COR-L47 (cell line): ENCODE data around the gene CSPG4.

Source experiments
- DNase-seq: peaks from one replicate; lab custom pipeline; 2025; lab: John Stamatoyannopoulos, UW

Gene CSPG4

DNA sequence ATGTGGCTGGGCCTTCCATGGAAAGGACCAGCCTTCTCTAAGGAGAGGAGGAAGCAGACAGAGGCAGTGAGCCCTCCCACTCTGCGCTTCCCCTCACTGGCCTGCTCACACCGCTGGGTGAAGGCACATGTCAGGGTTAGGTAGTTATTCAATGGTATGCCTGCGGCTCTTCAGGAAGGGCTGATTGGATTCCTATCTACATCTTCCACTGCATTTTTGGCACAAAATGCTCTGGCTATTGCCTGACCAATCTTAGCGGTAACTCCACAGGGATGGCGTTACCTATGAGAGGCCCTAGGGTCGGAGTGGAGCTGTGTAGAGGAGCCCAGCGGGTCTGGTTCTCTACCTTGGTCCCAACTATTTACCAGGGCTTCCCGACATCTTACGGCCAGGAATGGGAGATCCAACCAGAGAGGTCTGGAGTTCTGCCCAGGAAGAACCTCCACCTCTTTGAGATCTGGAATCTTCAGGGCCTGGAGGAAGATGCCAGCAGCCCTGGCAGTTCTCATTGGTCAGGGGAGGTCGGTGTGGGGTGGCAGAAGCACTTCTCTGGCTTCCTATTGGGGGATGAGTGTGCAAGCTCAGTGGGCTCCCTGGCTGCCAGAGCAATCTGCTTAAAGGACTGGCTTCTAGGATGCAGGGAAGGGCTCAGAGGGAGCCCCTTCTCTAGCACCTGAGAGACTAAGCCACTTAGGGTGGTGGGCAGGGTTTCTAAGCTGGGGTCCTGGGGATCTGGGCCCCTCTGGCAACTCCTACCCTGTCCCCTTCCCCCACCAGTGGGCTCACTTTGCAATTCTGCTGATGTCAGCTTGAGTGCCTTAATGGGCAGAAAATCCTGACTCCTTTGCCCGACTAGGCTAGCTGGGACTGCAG lies 40.7 kb downstream of the CSPG4 start:
- no peak for DNase-seq

DNA sequence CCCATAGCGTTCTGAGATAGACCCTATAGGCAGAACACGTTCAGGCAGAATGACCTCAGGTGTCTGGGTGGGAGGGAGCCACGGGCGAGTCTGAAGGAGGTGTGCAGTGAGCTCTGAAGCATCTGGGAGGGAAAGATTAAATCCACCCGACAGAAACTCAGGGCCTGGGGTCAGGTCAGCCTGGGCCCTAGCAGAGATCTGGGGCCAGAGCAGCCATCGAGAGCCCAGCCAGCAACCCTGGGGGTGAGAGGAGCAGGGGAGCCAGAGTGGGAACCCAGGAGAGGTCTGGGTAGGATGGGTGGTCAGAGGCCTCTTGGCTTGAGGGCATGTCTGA lies 42.8 kb downstream of the CSPG4 start:
- DNase-seq, result no peak

DNA sequence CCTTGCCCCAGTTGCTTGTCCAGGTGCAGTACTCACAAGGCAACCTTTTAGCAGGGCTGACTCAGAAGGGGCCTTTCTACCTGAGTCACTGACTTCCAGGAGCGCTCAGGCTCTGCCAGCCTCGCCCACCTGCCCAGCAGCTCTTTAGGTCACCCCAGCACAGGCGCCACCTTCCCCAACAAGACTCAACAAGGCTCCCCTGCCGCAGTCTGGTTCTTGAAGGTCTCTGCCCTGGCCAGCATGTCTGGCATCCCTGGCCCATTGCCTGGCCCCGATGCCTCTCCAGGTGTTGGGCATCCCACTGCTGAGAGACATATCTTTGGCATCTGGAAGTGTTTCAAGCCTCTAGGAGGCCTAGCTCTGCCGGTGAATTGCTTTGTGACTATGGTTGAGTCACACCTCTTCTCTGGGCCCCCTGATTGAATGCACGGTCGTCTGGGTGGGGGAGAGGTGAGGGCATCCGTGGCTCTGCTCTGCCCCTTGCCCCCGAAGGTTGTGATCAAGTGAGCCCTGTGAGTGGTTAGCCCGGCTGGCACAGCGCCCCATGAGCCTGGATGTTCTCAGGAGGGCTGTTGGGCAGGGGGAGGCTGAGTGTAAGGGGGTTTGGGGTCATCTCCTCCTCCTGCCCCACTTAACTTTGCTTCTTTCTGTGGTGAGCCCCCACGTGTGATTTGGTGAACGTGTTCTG lies 43.3 kb downstream of the CSPG4 start:
- no peak for DNase-seq

DNA sequence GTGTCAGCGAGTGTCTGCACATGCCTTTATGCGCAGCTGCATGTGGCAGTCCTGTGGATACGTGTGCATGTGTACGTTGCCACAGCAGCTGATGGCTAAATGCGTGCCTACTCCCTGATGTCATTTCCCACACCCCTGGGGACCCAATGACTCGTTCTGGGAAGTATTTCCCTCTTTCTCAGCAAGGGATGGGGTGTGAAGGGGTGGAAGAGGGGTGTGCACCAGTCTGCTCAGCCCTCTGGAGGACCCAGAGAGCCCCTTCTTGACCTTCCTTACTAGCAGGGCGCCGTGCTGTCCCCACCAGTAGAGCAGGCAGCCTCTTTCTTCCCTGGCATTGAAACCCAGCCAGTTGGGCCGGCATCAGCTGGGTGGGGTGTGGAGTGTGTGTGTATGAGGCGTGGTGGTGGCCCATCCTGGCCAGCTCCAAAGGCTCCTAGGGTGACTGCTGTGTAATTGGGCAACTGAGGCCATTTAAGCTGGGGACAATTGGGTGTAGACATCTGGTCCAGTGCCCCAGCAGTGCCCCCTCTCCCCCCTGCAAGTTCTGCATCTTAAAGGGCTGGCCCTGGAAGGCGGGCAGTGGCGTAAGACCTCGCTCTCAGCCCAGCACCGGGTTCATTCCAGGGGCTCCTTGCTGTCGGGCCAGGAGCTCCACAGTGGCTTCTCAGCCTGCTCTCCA lies 45.7 kb downstream of the CSPG4 start:
- DNase-seq, result no peak

DNA sequence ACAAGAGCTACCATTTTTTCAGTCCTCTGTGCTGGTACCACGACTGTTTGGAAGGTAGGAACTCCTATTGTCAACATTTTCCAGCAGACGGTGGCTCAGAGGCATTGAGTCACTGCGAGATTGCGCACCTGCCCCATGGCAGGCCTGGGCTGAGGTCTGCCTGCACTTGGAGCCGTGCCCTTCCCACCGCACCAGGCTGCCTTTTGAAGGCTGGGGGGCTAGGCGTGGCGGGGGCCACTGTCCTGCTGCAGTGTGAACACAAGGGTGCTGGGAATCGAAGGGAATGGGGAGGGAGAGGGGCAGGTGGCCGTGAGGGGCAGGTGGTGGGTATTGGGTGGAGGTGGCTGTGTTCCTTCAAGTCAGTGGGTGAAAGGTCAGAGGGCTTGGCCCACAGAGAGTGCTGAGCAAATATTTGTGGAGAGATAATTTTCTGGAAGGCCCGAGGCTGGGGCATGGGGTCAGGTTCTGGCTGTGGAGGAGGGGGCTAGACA lies 48.7 kb downstream of the CSPG4 start:
- DNase-seq, result no peak

DNA sequence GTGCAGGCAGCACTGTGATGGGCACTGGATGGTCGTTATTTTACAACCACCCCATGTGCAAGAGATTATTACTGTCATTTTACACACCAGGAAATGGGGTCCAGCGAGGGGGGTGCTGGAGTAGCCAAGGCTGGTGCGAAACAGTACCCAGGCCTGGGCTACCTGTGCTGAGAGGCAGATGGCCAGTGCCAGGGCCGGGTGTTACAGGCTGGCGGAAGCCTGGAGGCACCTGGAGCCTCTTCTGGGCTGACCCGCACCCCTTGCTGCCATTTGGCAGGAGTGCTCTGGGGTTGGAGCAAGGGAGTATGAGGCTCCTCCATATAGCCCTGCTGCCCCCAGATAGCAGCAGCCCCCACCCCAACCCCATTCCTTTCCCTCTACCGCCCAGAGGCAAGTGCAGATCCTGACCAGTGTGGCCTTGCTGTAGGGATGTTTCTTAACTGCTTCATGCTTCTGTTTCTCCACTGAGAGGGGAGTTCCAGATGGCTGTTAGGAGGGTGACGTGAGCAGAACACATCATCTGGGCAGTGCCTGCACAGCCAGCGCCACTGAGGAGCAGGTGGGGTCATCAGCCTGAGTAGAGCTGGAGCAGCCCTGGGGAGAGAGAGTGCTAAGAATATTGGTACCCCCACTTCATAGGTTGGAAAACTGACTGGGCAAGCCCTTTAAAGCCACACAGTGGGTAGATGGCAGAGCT lies 49.7 kb downstream of the CSPG4 start:
- DNase-seq, result no peak

DNA sequence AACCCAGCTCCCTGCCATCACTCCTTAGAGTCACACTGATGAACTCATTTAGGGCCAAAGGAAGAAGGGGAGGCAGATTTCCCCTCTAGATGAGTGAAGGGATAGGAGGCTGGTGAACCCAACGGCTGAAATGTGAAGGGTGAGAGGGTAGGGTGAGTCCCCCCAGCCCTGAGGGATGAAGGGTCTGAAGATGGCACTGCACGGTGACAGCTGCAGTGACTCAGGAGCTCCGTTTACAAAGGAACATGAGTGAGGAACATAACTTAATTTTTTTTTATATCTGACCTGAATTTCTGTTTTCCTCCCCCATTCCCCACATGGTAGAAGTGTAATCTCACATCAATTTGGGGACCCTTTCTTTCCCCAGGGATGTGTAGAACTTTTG lies 50.9 kb downstream of the CSPG4 start:
- DNase-seq, result no peak

DNA sequence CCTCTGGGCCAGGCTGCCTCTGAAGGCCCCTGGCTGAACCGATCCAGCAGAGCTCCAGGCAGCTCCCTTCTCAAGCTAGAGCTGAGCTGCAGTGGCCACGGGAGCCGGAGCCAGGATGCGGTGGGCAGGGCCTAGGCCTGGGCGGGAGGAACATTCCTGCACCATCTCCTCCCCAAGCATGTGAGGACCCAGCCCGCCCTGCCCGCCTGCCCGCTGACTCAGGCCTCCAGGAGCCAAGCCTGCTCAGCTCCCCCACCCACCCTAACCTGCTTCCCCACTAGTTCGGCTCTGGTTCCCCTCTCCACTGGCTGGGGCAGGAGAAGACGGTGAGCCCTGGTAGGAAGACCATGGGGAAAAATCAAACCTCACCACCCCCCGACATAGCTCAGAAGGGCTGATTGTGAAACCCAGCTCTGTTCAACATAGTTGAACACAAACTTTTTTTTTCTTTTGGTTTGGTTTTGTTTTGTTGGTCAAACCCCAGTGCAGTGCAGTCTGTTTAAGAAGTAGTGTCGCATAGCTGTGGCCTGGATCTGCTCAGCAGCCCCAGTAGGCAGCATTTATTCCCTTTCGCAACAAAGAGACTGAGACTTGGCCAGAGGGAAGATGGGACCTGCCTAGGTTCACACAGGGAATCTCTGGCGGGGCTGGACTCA lies 51.4 kb downstream of the CSPG4 start:
- no peak for DNase-seq

DNA sequence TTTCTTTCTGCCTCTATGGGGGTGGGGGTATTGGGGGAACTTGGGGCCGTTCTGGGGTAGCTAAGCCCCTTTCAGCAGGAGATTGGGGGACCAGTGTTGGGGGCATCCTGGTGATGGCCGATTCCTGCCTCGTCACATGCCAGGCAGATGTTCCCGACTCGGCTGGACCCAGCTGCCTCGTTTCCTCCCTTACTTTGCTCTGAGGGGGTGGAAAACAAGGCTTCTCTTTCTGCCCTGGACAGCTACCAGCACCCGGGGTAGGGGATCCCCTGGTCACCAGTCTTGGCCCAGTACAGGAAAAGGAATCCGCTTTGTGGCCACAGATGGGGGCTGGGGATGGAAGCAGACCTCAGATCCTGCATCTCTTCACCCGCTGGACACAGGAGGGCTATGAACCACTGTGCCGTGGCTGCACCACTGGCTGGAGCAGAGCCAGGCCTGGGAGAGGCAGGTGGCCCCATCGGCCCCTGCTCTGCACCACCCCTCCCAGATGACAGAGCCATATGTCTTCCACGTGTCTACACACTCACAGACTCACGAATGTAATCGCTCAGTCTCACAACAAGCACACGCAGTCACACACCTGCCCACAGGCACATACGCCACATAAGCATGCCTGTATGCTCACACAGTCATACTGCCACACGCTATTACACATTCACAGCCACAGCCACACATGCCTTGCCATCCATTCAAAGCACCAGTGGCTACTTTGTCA lies 52.6 kb downstream of the CSPG4 start:
- no peak for DNase-seq

DNA sequence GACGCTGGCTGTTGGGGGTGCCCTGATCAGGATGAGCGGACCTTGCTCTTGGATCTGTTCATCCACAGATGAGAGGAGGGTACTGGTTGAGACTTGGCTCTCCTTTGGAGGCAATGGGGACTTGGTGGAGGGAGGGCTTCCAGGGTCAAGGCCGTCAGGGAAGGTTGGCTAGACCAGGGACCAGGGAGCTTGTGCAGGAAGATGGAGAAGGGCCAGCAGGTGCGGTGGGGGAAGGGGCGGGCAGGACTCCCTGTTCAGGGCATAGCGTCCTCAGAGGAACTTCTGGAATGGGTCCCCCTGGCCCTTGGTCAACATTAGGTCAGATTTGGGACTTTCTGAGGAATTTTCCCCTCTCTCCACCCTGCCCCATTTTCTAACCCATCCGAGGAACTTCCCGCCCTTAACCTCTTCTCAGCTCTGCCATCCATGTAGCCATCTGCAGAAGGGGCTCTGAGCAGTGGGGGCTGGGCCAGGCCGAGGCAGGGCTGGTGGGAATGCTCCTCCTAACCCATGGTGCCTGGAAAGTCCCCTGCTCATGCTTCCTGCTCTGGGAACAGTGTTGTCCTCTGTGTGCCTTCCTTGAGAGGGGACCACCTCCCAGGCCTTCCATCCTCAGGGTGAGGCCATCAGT lies 53.4 kb downstream of the CSPG4 start:
- DNase-seq, result no peak

DNA sequence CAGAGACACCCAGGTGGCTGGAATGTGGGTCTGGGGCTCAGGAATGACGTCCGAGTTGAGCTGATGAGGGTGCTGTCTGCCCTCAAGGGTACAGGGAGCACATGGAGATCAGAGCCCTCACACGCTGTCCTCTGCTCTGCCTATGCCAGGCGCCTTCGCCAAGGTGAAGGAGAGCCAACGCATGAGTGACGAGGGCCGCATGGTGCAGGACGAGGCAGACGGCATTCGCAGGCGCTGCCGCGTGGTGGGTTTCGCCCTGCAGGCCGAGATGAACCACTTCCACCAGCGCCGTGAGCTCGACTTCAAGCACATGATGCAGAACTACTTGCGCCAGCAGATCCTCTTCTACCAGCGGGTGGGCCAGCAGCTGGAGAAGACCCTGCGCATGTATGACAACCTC lies 55.8 kb downstream of the CSPG4 start:
- DNase-seq, result no peak

DNA sequence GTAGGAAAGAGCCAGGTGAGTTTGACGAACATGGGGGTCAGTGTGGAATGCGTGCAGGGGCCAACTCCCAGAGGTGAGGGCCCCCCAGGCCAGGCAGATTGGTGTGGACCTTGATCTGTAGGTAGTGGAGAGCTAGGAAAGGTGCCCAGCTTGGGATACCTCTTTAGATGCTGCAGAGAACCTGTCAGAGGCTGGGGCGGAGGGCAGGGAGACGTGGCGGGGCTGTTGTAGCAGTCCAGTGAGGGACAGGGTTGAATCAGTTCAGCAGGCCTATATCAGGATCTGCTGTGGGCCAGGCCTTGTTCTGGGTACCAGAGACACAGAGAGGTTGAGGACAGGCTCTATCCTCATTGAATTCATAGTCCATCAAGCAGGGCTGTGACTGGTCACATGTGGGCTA lies 56.3 kb downstream of the CSPG4 start:
- DNase-seq, result no peak

DNA sequence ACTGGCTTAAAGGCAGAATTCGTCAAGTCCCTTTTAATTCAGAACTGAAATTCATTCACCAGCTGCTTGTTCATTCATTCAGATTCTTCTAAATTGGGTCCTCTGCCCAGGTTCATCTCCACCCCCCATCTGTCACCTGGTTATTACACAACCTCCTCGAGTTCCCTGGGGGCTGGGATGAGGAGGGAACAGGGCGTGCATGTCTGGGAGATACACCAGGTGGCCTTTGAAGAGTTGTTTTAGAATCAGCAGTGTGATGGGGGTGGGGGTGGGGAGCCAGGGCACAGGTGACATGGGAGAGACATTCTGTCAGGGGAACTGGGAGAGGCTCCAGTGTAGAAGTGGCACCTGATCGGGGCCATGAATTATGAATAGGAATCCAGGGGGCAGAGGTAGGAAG lies 56.7 kb downstream of the CSPG4 start:
- no peak for DNase-seq

DNA sequence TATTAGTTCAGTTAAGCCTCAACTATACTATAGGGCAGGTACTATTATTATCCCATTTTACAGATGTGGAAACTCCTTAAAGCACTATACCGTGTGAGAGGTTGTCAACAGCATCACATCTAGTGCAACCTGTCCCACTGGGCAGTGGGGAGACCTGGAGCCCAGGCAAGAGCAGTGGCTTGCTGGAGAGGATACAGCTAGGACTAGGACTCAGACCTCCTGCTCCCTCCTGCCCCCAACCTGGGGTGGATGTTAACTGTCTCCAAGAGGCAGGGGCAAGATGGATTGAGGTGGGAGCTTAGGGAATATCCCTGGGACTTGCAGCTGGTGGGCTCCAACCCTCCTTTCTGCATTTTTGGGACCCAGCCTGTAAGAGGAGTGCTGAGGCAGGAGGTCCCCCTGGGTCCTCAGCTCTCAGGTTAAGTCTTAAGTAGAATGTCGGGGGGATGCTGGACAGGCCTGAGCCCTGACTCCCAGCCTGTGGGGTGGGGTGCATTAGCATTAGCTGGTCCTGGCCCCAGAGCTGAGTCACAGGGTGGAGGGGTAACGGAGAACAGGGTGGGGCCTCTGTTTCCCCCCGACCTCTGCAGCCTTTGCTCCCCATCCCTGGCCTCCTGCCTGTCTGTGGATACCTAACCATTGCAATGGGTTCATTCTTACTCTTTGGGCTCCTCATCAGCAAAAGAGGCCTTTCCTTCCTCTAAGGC lies 58.3 kb downstream of the CSPG4 start:
- no peak for DNase-seq

DNA sequence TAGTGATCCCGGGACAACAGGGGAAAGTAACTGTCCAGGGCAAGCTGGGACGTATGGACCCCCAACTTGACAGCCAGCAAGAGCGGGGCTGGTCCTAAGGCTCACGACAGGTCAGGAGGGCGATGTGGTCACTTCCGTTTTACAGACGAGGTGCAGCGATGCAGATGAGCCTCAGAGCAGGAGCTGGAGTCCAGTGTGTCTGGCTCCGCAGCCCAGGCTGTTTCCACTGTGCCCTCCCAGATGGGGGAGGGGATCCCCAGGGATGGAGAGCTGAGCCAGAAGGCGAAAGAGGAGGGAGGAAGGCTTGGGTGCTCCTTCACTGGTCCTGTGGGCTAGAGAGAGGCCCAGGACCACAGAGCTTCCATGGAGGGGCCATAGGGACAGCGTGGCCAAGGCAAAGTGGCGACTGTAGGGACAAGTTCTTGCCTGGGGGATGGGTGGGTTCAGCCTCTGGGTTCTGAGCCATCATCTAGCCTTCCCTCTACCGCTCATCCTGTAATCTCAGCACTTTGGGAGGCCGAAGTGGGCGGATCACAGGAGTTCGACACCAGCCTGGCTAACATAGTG lies 59.2 kb downstream of the CSPG4 start:
- no peak for DNase-seq

DNA sequence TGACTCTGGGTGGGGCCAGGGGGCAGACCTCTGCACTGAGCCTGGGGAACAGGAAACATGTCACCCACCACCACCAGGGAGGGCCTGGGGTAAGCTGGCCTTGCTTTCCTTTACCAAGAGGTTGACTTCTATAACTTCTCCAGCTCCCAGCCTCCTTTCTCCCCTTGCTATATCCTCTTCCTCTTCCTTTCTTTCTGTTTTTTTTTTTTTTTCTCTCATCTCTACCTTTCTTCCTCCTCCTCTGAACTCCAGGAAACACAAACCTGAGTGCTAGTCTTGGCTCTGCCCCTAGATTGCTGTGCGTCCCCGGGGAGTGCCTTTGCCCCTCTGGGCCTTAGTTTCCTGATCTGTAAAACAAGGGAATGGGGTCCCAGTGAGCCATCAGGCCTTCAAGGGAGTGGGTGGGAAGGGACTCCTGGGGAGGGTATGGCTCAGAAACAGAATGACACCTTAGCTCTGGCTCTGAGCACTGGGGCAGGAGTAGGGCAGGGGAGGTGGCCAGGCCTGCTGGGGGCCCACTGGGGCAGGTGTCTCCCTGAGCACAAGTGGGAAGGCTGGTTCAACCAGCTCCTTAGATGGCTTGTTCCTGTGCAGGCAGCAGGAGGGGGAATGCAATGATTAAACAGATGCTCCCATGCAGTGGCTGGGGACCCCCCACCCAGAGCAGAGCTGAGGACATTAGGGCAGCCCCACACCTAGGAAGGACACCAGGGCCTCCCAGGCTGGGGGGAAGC lies 60.7 kb downstream of the CSPG4 start:
- no peak for DNase-seq

DNA sequence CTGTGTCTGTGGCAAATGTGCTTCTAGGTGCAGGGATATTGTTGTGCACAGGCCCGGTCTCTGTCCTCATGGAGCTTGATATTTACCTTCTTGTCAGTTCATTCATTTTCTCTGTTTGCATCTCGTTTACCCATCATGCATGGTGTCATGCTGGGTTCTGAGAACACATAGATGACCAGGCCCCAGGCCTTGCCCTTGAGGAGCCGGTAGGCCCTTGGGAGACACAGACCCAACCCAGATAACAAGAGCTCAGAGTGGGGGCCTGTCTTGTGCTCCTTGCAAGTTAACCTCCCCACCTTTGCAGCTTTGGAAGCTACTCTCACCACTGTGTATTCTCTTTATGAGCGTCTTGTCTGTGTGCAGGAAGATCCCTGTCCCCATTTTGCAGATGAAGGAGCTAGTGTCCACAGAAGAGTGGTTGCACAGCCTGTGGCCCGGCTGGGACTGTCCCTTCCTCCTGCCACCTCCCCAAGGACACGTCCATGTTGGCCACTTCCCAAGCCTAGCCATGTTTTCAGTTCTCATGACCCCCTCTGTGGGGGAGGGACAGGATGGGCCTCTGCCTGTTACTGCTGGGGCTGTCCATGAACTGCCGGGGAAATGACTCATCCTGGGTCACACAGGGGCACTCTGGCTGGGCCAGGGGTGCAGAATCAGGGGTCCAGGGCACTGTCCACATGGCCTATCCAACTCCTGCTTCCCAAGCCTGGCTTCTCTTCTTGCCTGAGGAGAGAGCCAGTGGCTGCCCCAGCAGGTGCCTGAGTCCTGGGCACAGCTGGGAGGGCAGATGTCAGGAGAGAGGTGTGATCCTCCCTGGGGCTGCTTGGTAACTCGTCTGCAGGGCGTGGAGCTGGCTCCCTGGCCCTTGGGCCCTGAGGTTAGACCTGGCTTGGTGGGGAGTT lies 61.5 kb downstream of the CSPG4 start:
- no peak for DNase-seq

DNA sequence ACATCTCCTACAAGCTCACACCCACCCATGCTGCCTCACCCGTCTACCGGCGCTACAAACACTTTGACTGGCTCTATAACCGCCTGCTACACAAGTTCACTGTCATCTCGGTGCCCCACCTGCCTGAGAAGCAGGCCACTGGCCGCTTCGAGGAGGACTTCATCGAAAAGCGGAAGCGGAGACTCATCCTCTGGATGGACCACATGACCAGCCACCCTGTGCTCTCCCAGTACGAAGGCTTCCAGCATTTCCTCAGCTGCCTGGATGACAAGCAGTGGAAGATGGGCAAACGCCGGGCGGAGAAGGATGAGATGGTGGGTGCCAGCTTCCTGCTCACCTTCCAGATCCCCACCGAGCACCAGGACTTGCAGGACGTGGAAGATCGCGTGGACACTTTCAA lies 62.8 kb downstream of the CSPG4 start:
- no peak for DNase-seq
